Suprapubic skin (tissue), 4 donors: Measurements from ENCODE around the gene ALPG.
"Not testable (repeated sequence)": the region's sequence is repeated elsewhere in the genome, so short reads cannot be mapped to it uniquely, and the experiment has no call there.

ENCODE experiments used
- CTCF ChIP-seq, 2 donors: fragments of 200-600 bp in 1 of 2; fragments of 450-650 bp in 1 of 2; sonication (generic) in 1 of 2; IDR thresholded peaks; one replicate each; pipeline ENCODE4 v1.5.1; 2016 to 2019; ENCODE audit warnings: antibody characterized with exemption in 2 of 2, mild to moderate bottlenecking in 1 of 2, moderate library complexity in 1 of 2
- EP300 ChIP-seq: sonication (generic); formaldehyde crosslinking; IDR thresholded peaks from one replicate; pipeline ENCODE4 v1.6.1; 2017; ENCODE audit warnings: antibody characterized with exemption
- POLR2A ChIP-seq, 2 donors: fragments of 450-650 bp; IDR thresholded peaks; one replicate each; pipeline ENCODE4 v1.6.1; 2017; ENCODE audit warnings: antibody characterized with exemption in 2 of 2, mild to moderate bottlenecking in 2 of 2, moderate library complexity in 2 of 2
- POLR2AphosphoS5 ChIP-seq, 3 donors: sonication (generic); formaldehyde crosslinking; IDR thresholded peaks; one replicate each; pipeline ENCODE4 v1.6.1; 2017; ENCODE audit warnings: antibody characterized with exemption in 3 of 3

GRCh38 chr2:232378735-232379151 is 27.9 kb upstream of the ALPG start, which contains the start of gene ALPP:
- not testable (repeated sequence) for TF ChIP-seq POLR2A (IDR thresholded peaks at IDR 0.05); EP300; CTCF (IDR thresholded peaks at IDR 0.05); POLR2AphosphoS5 (IDR thresholded peaks at IDR 0.05)
